Lung microvascular endothelial cell (primary cell): ENCODE measurements around the gene MRPL14. TPM values are rescaled to one million over a fixed set of nuclear protein-coding genes. Genes with fewer than 3 reads are reported as not detected.

Source experiments
- DNase-seq, 2 donors: peaks; one replicate each; pipeline versions ENCODE4 v3.0.0 to v3.0.0-alpha.2; 2010; ENCODE audit warnings: low read depth in 2 of 2
- total RNA-seq: library from RNA; depleted of rRNA; stranded (reverse); fragments of >200 nt; gene quantifications from 2 replicates; pipeline ENCODE4 v1.2.1, GENCODE V29; 2014

MRPL14 gene
- total RNA-seq, 1 donor from 2014 or later = 67.1 TPM

- DNase-seq = peak; percentile 85 to 92
These were observed 59.8 kb downstream of the MRPL14 start for GRCh38 chr6:44067173-44068139.

GRCh38 chr6:44066394-44067172, 60.7 kb downstream of the MRPL14 start:
- no peak for DNase-seq

- DNase-seq = peak in 1 of 2 donors; percentile 79
These were observed 61.7 kb downstream of the MRPL14 start for GRCh38 chr6:44065443-44066140.

GRCh38 chr6:44064948-44065272, 62.3 kb downstream of the MRPL14 start:
- DNase-seq = no peak

- DNase-seq = peak; percentile 87 to 98
These were observed 62.9 kb downstream of the MRPL14 start for GRCh38 chr6:44064089-44064947.

- no peak for DNase-seq
These were observed 63.6 kb downstream of the MRPL14 start for GRCh38 chr6:44063561-44064059.

Other genes with a start within 250 kb of the MRPL14 start
- gene TMEM63B, start 102 bp upstream of the MRPL14 start, total RNA-seq = 11.3 and 21.2 TPM in 2 replicates
- gene CAPN11, start 31.4 kb upstream of the MRPL14 start, total RNA-seq = 0.20 and 0.65 TPM in 2 replicates
- gene MYMX, start 89.5 kb upstream of the MRPL14 start, total RNA-seq = 0.22 TPM in 1 of 2 replicates, not detected in the other
- 25.3 and 28.6 TPM in 2 replicates for gene SLC29A1, start 96.1 kb upstream of the MRPL14 start, total RNA-seq
- 317 and 430 TPM in 2 replicates for gene HSP90AB1, start 119.6 kb upstream of the MRPL14 start, total RNA-seq
- 37.5 and 40.3 TPM in 2 replicates for gene SLC35B2, start 130.1 kb upstream of the MRPL14 start, total RNA-seq
- gene NFKBIE, start 138.1 kb upstream of the MRPL14 start, total RNA-seq = 7.6 and 9.9 TPM in 2 replicates
- gene TMEM151B, start 143.0 kb upstream of the MRPL14 start, total RNA-seq = under 0.01 TPM in 1 of 2 replicates, not detected in the other
- gene AARS2, start 185.9 kb upstream of the MRPL14 start, total RNA-seq = 8.1 and 9.7 TPM in 2 replicates
- not detected in 2 replicates for gene SPATS1, start 215.2 kb upstream of the MRPL14 start, total RNA-seq